Embryonic facial prominence (tissue), 1 donor: ENCODE data around the gene AMDHD2.
"Not testable (repeated sequence)": the region's sequence is repeated elsewhere in the genome, so short reads cannot be mapped to it uniquely, and the experiment has no call there.

Experiments
- DNase-seq: peaks from one replicate; pipeline ENCODE4 v3.0.0-alpha.2; 2016; ENCODE audit errors: extremely low spot score

The AMDHD2 gene

DNA sequence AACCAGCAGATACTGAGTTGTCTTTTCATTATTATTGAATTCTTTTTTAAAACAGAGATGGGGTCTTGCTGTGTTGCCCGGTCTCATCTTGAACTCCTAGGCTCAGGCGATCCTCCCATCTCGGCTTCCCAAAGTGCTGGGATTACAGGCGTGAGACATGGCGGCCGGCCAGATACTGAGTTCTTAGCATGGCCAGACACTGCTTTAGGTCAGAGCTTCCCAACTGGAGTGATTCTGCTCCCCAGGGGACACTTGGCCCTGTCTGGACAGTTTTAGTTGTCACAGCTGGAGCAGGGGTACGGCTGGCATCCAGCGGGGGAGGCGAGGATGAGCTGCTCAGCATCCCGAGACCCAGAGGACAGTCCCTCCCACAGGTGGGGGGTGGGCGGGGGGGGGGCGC lies 58.7 kb downstream of the AMDHD2 start:
- not testable (repeated sequence) for DNase-seq

DNA sequence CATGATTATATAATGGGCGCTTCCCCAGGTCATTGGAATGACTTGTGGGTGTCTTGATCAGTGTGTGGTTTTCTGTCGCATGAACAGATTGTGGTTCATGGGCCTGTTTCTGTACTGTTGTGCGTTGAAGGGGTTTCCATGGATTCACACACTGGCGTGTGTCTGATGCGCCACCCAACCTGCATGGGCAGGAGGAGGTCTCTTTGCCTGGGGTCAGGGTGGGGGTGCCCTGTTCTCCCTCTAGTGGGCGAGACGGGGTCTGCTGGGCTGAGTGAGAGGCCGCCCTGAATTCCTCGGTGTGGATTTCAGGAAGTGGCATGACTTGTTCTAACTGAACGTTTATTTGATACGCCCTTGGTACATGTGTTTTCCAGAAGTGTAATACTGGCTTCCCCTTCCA lies 60.0 kb downstream of the AMDHD2 start:
- DNase-seq, result not testable (repeated sequence)

GRCh38 chr16:2580818-2581217 lies 60.6 kb downstream of the AMDHD2 start:
- not testable (repeated sequence) for DNase-seq
